SJSA1 (cell line): Measurements from ENCODE around the gene BICDL2. TPM values are rescaled to one million over a fixed set of nuclear protein-coding genes. Genes with fewer than 3 reads are reported as not detected.

Experiments
- DNase-seq, 2 experiments: peaks; one replicate each; pipeline ENCODE4 v3.0.0-alpha.2; 2015 to 2020; ENCODE audit warnings: low spot score in 2 of 2, low read depth in 1 of 2
- H3K27ac ChIP-seq: fragments of 250-450 bp; sonication (Bioruptor Pico); 2 replicates; pipeline ENCODE4 v1.5.1; 2020; ENCODE audit warnings: mild to moderate bottlenecking, moderate library complexity
- H3K27me3 ChIP-seq: fragments of 250-450 bp; sonication (Bioruptor Pico); replicated peaks from 2 replicates; pipeline ENCODE4 v1.5.1; 2020; ENCODE audit warnings: mild to moderate bottlenecking, moderate library complexity
- H3K36me3 ChIP-seq: fragments of 250-450 bp; sonication (Bioruptor Pico); 2 replicates; pipeline ENCODE4 v1.5.1; 2020; ENCODE audit warnings: mild to moderate bottlenecking
- H3K4me1 ChIP-seq: fragments of 250-450 bp; sonication (Bioruptor Pico); replicated peaks from 2 replicates; pipeline ENCODE4 v1.6.1; 2021; ENCODE audit warnings: mild to moderate bottlenecking
- H3K4me3 ChIP-seq: fragments of 250-450 bp; sonication (Bioruptor Pico); 2 replicates; pipeline ENCODE4 v1.5.1; 2020; ENCODE audit warnings: mild to moderate bottlenecking
- H3K9me3 ChIP-seq: fragments of 250-450 bp; sonication (Bioruptor Pico); replicated peaks from 2 replicates; pipeline ENCODE4 v1.5.1; 2020; ENCODE audit warnings: mild to moderate bottlenecking
- total RNA-seq: library from RNA; depleted of rRNA; stranded (reverse); fragments of >200 nt; shearing (Covaris generic); gene quantifications from 2 replicates; pipeline ENCODE4 v1.2.3, GENCODE V29; 2014

BICDL2 gene
- total RNA-seq, 1 experiment from 2014 or later: not detected

- peaks cover 25% of the 10 kb centered on the region for H3K27me3 ChIP-seq
Measured at GRCh38 chr16:2992383-2993081, 44.2 kb downstream of the BICDL2 start.

DNA sequence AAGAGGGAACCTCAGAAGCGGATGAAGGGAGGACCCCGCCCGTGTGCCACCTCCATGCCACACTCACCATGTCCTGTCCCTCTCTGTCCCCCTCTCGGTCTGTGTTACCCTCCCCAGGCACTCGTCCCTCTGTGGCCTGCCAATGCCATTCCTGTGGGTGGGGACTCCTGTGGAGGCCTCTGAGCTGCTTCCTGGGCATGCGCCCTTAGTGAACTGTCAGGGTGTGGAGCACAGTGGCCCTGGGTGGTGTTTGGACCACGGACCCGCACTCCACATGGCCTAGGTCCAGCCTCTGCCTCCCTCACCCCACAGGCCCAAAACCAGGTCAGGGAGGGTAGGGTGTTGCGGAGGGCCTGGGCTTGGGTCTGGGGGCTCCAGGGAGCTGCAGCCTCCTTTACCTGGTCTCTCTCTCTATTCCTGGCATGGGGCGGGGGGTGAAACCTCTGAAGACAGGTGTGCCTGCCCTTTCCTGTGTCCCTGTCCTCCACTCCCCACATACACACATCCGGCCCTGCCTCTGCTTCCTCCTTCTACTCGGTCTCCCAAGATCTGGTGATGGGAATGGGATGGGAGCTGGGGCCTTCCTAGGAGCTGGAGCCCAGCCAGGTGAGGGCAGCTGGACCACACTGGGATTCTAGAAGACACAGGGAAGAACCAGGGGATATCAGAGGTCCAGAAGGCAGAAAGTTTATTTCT, 45.0 kb downstream of the BICDL2 start:
- no peaks in the 10 kb centered on the region for H3K9me3 ChIP-seq
- H3K36me3 ChIP-seq: no peaks in the 10 kb centered on the region
- peaks cover 16% of the 10 kb centered on the region for H3K27me3 ChIP-seq
- H3K4me1 ChIP-seq: no peaks in the 10 kb centered on the region
- H3K4me3 ChIP-seq: no peak overlapping the region
- no peak for DNase-seq
- H3K27ac ChIP-seq: no peak overlapping the region

More at GRCh38 chr16:2992383-2993081, 44.2 kb downstream of the BICDL2 start:
- no peak for DNase-seq
- Histone ChIP-seq H3K4me3 (no peak overlapping the region), H3K36me3 (no peaks in the 10 kb centered on the region), H3K27ac (no peak overlapping the region), H3K4me1 (no peaks in the 10 kb centered on the region), H3K9me3 (no peaks in the 10 kb centered on the region)

GRCh38 chr16:2990891-2991290, 45.9 kb downstream of the BICDL2 start:
- H3K27me3 ChIP-seq: peaks cover 9% of the 10 kb centered on the region; the same call in 1 of the 2 replicates
- H3K4me1 ChIP-seq: no peaks in the 10 kb centered on the region
- no peaks in the 10 kb centered on the region for H3K9me3 ChIP-seq
- no peak for DNase-seq
- H3K36me3 ChIP-seq: no peaks in the 10 kb centered on the region
- no peak overlapping the region for H3K27ac ChIP-seq
- H3K4me3 ChIP-seq: no peak overlapping the region

DNA sequence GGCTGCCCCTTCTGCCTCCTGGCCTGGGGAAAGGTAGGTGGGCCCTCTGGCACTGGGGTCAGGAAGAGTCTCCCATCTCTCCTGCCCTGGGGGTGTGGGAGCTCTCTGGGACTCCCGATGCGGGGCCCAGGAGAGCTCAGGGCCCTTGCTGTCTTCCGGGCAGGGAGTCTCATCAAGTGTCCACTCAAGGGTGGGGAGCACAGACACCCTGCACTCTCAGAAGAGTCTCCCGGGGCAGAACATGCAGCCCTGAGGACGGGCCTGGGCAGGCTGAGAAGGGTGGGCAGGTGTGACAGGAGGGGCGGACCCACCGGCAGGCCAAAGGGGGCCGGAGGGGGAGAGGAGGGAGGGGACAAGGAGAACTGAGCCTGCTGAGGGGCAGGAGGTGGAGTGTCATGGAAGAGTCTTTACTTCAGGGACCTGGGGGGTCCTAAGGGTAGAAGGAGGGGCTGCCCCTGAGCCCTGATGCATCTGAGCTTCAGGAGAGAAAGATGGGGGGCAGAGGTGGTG, 48.1 kb downstream of the BICDL2 start:
- H3K9me3 ChIP-seq: no peaks in the 10 kb centered on the region
- no peaks in the 10 kb centered on the region for H3K36me3 ChIP-seq
- DNase-seq: no peak
- H3K4me1 ChIP-seq: peaks cover 5% of the 10 kb centered on the region
- peaks cover 8% of the 10 kb centered on the region; the same call in 1 of the 2 replicates for H3K27me3 ChIP-seq
- H3K27ac ChIP-seq: no peak overlapping the region
- no peak overlapping the region for H3K4me3 ChIP-seq

- Histone ChIP-seq H3K27ac (no peak overlapping the region), H3K4me3 (no peak overlapping the region), H3K27me3 (peaks cover 8% of the 10 kb centered on the region; the same call in 1 of the 2 replicates), H3K36me3 (no peaks in the 10 kb centered on the region), H3K9me3 (no peaks in the 10 kb centered on the region), H3K4me1 (peaks cover 7% of the 10 kb centered on the region)
- no peak for DNase-seq
Measured at GRCh38 chr16:2987833-2988232, 48.9 kb downstream of the BICDL2 start.

DNA sequence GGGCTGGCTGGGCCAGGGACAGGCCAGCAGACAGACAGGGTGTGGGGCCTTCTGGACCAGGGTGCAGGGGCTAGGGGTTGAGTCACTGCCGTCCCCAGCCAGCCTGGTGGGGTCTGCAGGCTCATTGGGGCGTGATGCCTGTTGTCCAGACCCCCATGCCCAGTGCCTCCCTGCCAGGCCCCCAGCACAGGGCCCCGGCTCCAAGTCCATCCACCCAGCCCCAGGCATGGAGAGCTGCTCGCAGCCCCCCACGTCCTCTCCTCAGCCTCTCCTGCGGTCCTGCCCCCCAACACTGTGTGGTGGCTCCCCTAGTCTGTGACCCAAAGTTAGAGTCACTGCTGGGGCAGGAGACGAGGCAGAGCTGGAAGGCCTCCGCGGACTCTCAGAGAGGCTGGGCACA, 49.5 kb downstream of the BICDL2 start:
- peaks cover 7% of the 10 kb centered on the region for H3K4me1 ChIP-seq
- H3K4me3 ChIP-seq: no peak overlapping the region
- DNase-seq: no peak
- H3K9me3 ChIP-seq: no peaks in the 10 kb centered on the region
- peaks cover 8% of the 10 kb centered on the region; the same call in 1 of the 2 replicates for H3K27me3 ChIP-seq
- no peak overlapping the region for H3K27ac ChIP-seq
- H3K36me3 ChIP-seq: no peaks in the 10 kb centered on the region

DNA sequence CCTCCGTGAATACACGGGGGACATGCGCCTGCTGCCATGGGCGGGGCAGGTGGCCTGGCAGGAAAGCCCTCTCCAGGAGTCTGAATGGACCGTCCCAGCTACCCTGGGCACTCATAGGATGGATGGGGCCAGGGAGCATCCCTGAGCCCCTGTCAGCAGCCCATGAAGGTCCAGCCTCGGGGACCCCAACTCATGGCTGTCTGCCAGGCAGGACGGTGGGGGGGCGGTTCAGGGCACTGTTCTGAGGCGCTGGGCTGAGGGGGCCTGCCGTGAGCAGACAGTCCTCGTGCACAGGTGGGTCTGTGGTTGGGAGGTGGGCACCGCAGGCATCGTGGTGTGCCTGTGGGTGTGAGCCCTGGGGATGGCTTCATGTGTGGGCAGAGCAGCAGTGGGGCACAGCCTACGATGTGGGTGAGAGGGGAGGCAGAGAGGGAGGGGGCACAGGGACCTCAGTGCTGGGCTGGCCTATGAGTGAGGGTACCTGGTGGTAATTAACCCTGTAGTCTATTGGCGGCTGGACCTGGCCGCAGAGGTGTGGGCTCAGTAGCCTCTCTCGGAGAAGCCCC, 50.0 kb downstream of the BICDL2 start:
- H3K4me3 ChIP-seq: no peak overlapping the region
- no peak overlapping the region for H3K27ac ChIP-seq
- H3K9me3 ChIP-seq: no peaks in the 10 kb centered on the region
- H3K4me1 ChIP-seq: peaks cover 7% of the 10 kb centered on the region
- H3K36me3 ChIP-seq: no peaks in the 10 kb centered on the region
- peaks cover 8% of the 10 kb centered on the region; the same call in 1 of the 2 replicates for H3K27me3 ChIP-seq
- DNase-seq: no peak

DNA sequence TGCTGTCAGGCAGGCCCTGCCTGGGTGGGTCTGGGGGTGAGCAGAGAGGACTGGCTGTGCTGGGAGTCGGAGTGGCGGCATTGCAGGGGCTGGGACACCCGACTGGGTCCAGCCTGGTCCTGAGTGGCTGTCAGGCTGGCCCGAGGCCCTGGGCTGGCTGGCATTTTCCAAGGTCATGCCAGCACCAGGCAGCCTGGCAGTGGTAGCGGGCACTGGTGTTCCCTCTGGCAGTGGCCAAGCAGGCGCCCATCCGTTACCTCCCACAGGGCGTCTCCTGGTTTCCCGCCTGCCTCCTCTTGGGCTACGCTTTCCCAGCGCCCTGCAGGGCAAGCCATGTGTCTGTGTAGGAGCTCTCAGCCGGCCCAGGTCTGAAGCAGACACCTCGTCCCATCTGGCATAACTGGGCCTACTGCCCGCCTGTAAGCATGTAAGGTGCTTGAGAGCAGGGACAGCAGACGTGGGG, 50.8 kb downstream of the BICDL2 start:
- H3K4me3 ChIP-seq: no peak overlapping the region
- no peak overlapping the region for H3K27ac ChIP-seq
- peaks cover 10% of the 10 kb centered on the region for H3K4me1 ChIP-seq
- H3K9me3 ChIP-seq: no peaks in the 10 kb centered on the region
- H3K27me3 ChIP-seq: peaks cover 8% of the 10 kb centered on the region; the same call in 1 of the 2 replicates
- no peak for DNase-seq
- H3K36me3 ChIP-seq: no peaks in the 10 kb centered on the region

- Histone ChIP-seq H3K4me1 (peaks cover 15% of the 10 kb centered on the region), H3K27ac (no peak overlapping the region)
Measured at GRCh38 chr16:2985462-2985861, 51.3 kb downstream of the BICDL2 start.

GRCh38 chr16:2983706-2984136, 53.0 kb downstream of the BICDL2 start:
- Histone ChIP-seq H3K36me3 (peaks cover 11% of the 10 kb centered on the region; the same call in 1 of the 2 replicates), H3K9me3 (no peaks in the 10 kb centered on the region), H3K4me1 (peaks cover 22% of the 10 kb centered on the region), H3K27ac (no peak overlapping the region), H3K27me3 (peaks cover 3% of the 10 kb centered on the region; the same call in 1 of the 2 replicates), H3K4me3 (0 out of 2 replicates have a peak overlapping the region, but pooled peaks have one; percentile 7)
- DNase-seq: peak; percentile 88 to 91

More at GRCh38 chr16:2985462-2985861, 51.3 kb downstream of the BICDL2 start:
- no peak for DNase-seq
- H3K36me3 ChIP-seq: no peaks in the 10 kb centered on the region
- no peak overlapping the region for H3K4me3 ChIP-seq
- peaks cover 8% of the 10 kb centered on the region; the same call in 1 of the 2 replicates for H3K27me3 ChIP-seq
- no peaks in the 10 kb centered on the region for H3K9me3 ChIP-seq

- Histone ChIP-seq H3K9me3 (no peaks in the 10 kb centered on the region), H3K27me3 (peaks cover 3% of the 10 kb centered on the region; the same call in 1 of the 2 replicates), H3K4me3 (no peak overlapping the region), H3K27ac (no peak overlapping the region), H3K36me3 (peaks cover 22% of the 10 kb centered on the region), H3K4me1 (peaks cover 22% of the 10 kb centered on the region)
- no peak for DNase-seq
Measured at GRCh38 chr16:2982402-2982801, 54.3 kb downstream of the BICDL2 start.

- Histone ChIP-seq H3K27ac (no peak overlapping the region), H3K4me1 (peaks cover 22% of the 10 kb centered on the region), H3K36me3 (peaks cover 27% of the 10 kb centered on the region), H3K27me3 (peaks cover 3% of the 10 kb centered on the region; the same call in 1 of the 2 replicates), H3K9me3 (no peaks in the 10 kb centered on the region), H3K4me3 (no peak overlapping the region)
- DNase-seq: no peak
Measured at GRCh38 chr16:2981899-2982250, 54.9 kb downstream of the BICDL2 start.

DNA sequence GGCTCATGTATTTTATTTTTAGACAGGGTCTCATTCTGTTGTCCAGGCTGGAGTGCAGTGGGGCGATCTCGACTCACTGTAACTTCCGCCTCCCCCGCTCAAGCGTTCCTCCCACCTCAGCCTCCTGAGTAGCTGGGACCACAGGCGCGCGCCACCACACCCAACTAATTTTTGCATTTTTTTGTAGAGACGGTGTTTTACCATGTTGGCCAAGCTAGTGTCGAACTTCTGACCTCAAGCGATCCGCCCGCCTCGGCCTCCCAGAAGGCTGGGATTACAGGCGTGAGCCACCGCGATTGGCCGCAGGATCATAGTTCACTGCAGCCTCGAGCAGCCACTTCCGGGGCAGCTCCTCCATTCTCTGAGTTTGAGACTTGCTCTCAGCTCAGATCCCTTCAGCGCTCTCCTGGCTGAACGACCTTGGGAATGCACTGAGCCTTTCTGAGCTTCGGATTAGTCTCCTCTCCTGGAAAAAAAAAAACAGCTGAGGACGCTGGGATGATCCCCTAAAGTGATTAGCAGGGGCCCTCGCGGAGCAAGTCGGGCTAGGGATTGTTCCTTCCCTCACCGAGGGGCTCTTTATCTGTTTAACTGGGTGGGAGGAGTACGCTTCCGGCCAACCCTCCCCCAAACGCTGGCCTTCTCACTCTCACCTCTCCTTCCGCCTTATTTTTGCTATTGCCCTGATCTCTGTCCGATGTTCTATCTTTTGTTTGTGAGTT, 55.4 kb downstream of the BICDL2 start:
- no peak for DNase-seq
- no peaks in the 10 kb centered on the region for H3K9me3 ChIP-seq
- H3K27ac ChIP-seq: no peak overlapping the region
- peaks cover 22% of the 10 kb centered on the region for H3K4me1 ChIP-seq
- H3K36me3 ChIP-seq: peaks cover 32% of the 10 kb centered on the region
- peaks cover 3% of the 10 kb centered on the region; the same call in 1 of the 2 replicates for H3K27me3 ChIP-seq
- H3K4me3 ChIP-seq: peak overlapping the region; percentile 92
